ENCODE data around the gene VSTM4.

DNA sequence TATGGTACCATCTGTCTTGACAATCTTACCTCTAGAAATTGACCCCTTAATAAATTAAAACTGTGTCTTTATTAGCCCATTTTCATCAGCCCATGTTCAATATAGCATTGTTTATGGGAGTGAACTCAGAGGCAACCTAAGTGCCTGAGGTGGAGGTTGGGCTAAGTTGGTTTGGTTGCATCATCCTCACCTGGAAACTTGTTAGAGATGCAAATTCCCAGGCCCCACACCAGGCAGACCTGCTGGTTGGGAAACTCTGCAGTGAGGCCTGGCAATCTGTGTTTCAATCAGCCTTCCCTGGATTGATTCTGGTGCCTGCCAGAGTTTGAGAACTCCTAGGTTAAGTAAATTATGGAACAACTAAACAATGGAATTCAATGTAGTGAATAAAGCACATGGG, 27.9 kb upstream of the VSTM4 start:
- TF ChIP-seq, protein P1, sequence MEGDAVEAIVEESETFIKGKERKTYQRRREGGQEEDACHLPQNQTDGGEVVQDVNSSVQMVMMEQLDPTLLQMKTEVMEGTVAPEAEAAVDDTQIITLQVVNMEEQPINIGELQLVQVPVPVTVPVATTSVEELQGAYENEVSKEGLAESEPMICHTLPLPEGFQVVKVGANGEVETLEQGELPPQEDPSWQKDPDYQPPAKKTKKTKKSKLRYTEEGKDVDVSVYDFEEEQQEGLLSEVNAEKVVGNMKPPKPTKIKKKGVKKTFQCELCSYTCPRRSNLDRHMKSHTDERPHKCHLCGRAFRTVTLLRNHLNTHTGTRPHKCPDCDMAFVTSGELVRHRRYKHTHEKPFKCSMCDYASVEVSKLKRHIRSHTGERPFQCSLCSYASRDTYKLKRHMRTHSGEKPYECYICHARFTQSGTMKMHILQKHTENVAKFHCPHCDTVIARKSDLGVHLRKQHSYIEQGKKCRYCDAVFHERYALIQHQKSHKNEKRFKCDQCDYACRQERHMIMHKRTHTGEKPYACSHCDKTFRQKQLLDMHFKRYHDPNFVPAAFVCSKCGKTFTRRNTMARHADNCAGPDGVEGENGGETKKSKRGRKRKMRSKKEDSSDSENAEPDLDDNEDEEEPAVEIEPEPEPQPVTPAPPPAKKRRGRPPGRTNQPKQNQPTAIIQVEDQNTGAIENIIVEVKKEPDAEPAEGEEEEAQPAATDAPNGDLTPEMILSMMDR (IDR thresholded peaks at IDR 0.05; ENCODE audit: borderline replicate concordance, extremely low read depth, low read length, poor library complexity, severe bottlenecking) = no peak
- TF ChIP-seq EZH2 (IDR thresholded peaks at IDR 0.05; ENCODE audit: borderline replicate concordance, low read depth, low read length, severe bottlenecking) = no peak

Measured in DND-41 (cell line).